Esophagus muscularis mucosa (tissue), 3 donors: Measurements from ENCODE around the gene LIMS1.

Experiments
- CTCF ChIP-seq, 3 experiments: fragments of 200-600 bp in 2 of 3; fragments of 450-650 bp in 1 of 3; sonication (generic) in 2 of 3; IDR thresholded peaks; one replicate each; pipeline ENCODE4 v1.5.1; 2017 to 2019; ENCODE audit warnings: antibody characterized with exemption in 3 of 3, mild to moderate bottlenecking in 2 of 3, moderate library complexity in 1 of 3
- POLR2A ChIP-seq: fragments of 450-650 bp; IDR thresholded peaks from one replicate; pipeline ENCODE4 v1.6.1; 2017; ENCODE audit warnings: antibody characterized with exemption, moderate library complexity, mild to moderate bottlenecking, low read depth
- POLR2AphosphoS5 ChIP-seq, 2 donors: sonication (generic); formaldehyde crosslinking; IDR thresholded peaks; one replicate each; pipeline ENCODE4 v1.6.1; 2017; ENCODE audit warnings: antibody characterized with exemption in 2 of 2

GRCh38 chr2:108593547-108594098 is 59.4 kb downstream of the LIMS1 start:
- TF ChIP-seq CTCF (IDR thresholded peaks at IDR 0.05), result peak in 1 of 3 experiments; percentile 20
- peak in 1 of 2 donors; percentile 31 for TF ChIP-seq POLR2AphosphoS5 (IDR thresholded peaks at IDR 0.05)
- TF ChIP-seq POLR2A, result no peak
